ENCODE data around the gene NKIRAS2. TPM values are rescaled to one million over a fixed set of nuclear protein-coding genes. Genes with fewer than 3 reads are reported as not detected.

The NKIRAS2 gene
- total and polyA plus RNA-seq, 4 donors: 24.7 to 79.6 (median 65.8) TPM

GRCh38 chr17:41989702-41990419 lies 30.0 kb upstream of the NKIRAS2 start:
- 93% methylated on average over 5 of the region's 5 CpGs for WGBS (ENCODE audit: insufficient coverage)

GRCh38 chr17:41992576-41992975 lies 27.3 kb upstream of the NKIRAS2 start:
- Histone ChIP-seq H3K4me3 (ENCODE audit: low read depth, low read length) (no peak overlapping the region), H3K9me3 (ENCODE audit: control insufficient read depth, insufficient read depth, low read length) (no peaks in the 10 kb centered on the region), H3K27ac (ENCODE audit: low read depth, low read length) (peak overlapping the region; percentile 61), H3K36me3 (ENCODE audit: control insufficient read depth, insufficient read depth, low read length) (peaks cover 69% of the 10 kb centered on the region), H3K27me3 (ENCODE audit: control insufficient read depth, insufficient read depth, low read length) (no peaks in the 10 kb centered on the region), H3K4me1 (ENCODE audit: control insufficient read depth, insufficient read depth, low read length) (peaks cover 4% of the 10 kb centered on the region)
- 29% methylated on average over 2 of the region's 3 CpGs for WGBS (ENCODE audit: insufficient coverage)
- peak in 2 of 6 donors; percentile 51 to 77 for DNase-seq (ENCODE audit: low read depth in 4 of 6, low spot score in 6 of 6)

More at GRCh38 chr17:41989702-41990419, 30.0 kb upstream of the NKIRAS2 start:
- no peak overlapping the region for H3K27ac ChIP-seq (ENCODE audit: low read depth, low read length)
- H3K9me3 ChIP-seq (ENCODE audit: control insufficient read depth, insufficient read depth, low read length): no peaks in the 10 kb centered on the region
- no peak for DNase-seq (ENCODE audit: low read depth in 4 of 6, low spot score in 6 of 6)
- no peak overlapping the region for H3K4me3 ChIP-seq (ENCODE audit: low read depth, low read length)
- H3K27me3 ChIP-seq (ENCODE audit: control insufficient read depth, insufficient read depth, low read length): no peaks in the 10 kb centered on the region
- H3K36me3 ChIP-seq (ENCODE audit: control insufficient read depth, insufficient read depth, low read length): peaks cover 57% of the 10 kb centered on the region
- H3K4me1 ChIP-seq (ENCODE audit: control insufficient read depth, insufficient read depth, low read length): peaks cover 4% of the 10 kb centered on the region

GRCh38 chr17:41996855-41997164 lies 23.1 kb upstream of the NKIRAS2 start:
- 100% methylated on average over 2 of the region's 2 CpGs for WGBS (ENCODE audit: insufficient coverage)
- Histone ChIP-seq H3K4me3 (ENCODE audit: low read depth, low read length) (no peak overlapping the region), H3K9me3 (ENCODE audit: control insufficient read depth, insufficient read depth, low read length) (no peaks in the 10 kb centered on the region), H3K27me3 (ENCODE audit: control insufficient read depth, insufficient read depth, low read length) (no peaks in the 10 kb centered on the region), H3K27ac (ENCODE audit: low read depth, low read length) (no peak overlapping the region), H3K4me1 (ENCODE audit: control insufficient read depth, insufficient read depth, low read length) (peaks cover under 1% of the 10 kb centered on the region), H3K36me3 (ENCODE audit: control insufficient read depth, insufficient read depth, low read length) (peaks cover 66% of the 10 kb centered on the region)
- DNase-seq (ENCODE audit: low read depth in 4 of 6, low spot score in 6 of 6): no peak

GRCh38 chr17:41998497-41998896 lies 21.4 kb upstream of the NKIRAS2 start:
- DNase-seq (ENCODE audit: low read depth in 4 of 6, low spot score in 6 of 6): no peak
- 0% methylated on average over 1 of the region's 2 CpGs for WGBS (ENCODE audit: insufficient coverage)
- Histone ChIP-seq H3K27me3 (ENCODE audit: control insufficient read depth, insufficient read depth, low read length) (no peaks in the 10 kb centered on the region), H3K36me3 (ENCODE audit: control insufficient read depth, insufficient read depth, low read length) (peaks cover 51% of the 10 kb centered on the region), H3K9me3 (ENCODE audit: control insufficient read depth, insufficient read depth, low read length) (no peaks in the 10 kb centered on the region), H3K4me3 (ENCODE audit: low read depth, low read length) (no peak overlapping the region), H3K27ac (ENCODE audit: low read depth, low read length) (no peak overlapping the region), H3K4me1 (ENCODE audit: control insufficient read depth, insufficient read depth, low read length) (no peaks in the 10 kb centered on the region)

GRCh38 chr17:42000413-42001133 lies 19.3 kb upstream of the NKIRAS2 start:
- Histone ChIP-seq H3K4me1 (ENCODE audit: control insufficient read depth, insufficient read depth, low read length) (peaks cover 5% of the 10 kb centered on the region), H3K27ac (ENCODE audit: low read depth, low read length) (peak overlapping the region; percentile 4)
- WGBS (ENCODE audit: insufficient coverage): 60% methylated on average over 1 of the region's 3 CpGs

GRCh38 chr17:42001729-42002128 lies 18.2 kb upstream of the NKIRAS2 start:
- no peaks in the 10 kb centered on the region for H3K27me3 ChIP-seq (ENCODE audit: control insufficient read depth, insufficient read depth, low read length)
- no peak overlapping the region for H3K4me3 ChIP-seq (ENCODE audit: low read depth, low read length)
- WGBS (ENCODE audit: insufficient coverage): no CpG with 5 or more reads among the region's 2 CpGs
- H3K27ac ChIP-seq (ENCODE audit: low read depth, low read length): peak overlapping the region; percentile 79
- peaks cover 28% of the 10 kb centered on the region for H3K36me3 ChIP-seq (ENCODE audit: control insufficient read depth, insufficient read depth, low read length)
- no peaks in the 10 kb centered on the region for H3K9me3 ChIP-seq (ENCODE audit: control insufficient read depth, insufficient read depth, low read length)
- DNase-seq (ENCODE audit: low read depth in 4 of 6, low spot score in 6 of 6): no peak
- H3K4me1 ChIP-seq (ENCODE audit: control insufficient read depth, insufficient read depth, low read length): peaks cover 11% of the 10 kb centered on the region

More at GRCh38 chr17:42000413-42001133, 19.3 kb upstream of the NKIRAS2 start:
- Histone ChIP-seq H3K9me3 (ENCODE audit: control insufficient read depth, insufficient read depth, low read length) (no peaks in the 10 kb centered on the region), H3K4me3 (ENCODE audit: low read depth, low read length) (no peak overlapping the region), H3K27me3 (ENCODE audit: control insufficient read depth, insufficient read depth, low read length) (no peaks in the 10 kb centered on the region), H3K36me3 (ENCODE audit: control insufficient read depth, insufficient read depth, low read length) (peaks cover 39% of the 10 kb centered on the region)
- peak in 1 of 6 donors; percentile 12 for DNase-seq (ENCODE audit: low read depth in 4 of 6, low spot score in 6 of 6)

GRCh38 chr17:42002175-42002791 lies 17.6 kb upstream of the NKIRAS2 start:
- no peak overlapping the region for H3K4me3 ChIP-seq (ENCODE audit: low read depth, low read length)
- peaks cover 11% of the 10 kb centered on the region for H3K4me1 ChIP-seq (ENCODE audit: control insufficient read depth, insufficient read depth, low read length)
- H3K9me3 ChIP-seq (ENCODE audit: control insufficient read depth, insufficient read depth, low read length): no peaks in the 10 kb centered on the region
- no CpG with 5 or more reads among the region's 7 CpGs for WGBS (ENCODE audit: insufficient coverage)
- peaks cover 23% of the 10 kb centered on the region for H3K36me3 ChIP-seq (ENCODE audit: control insufficient read depth, insufficient read depth, low read length)
- H3K27ac ChIP-seq (ENCODE audit: low read depth, low read length): peak overlapping the region; percentile 79
- DNase-seq (ENCODE audit: low read depth in 4 of 6, low spot score in 6 of 6): no peak
- no peaks in the 10 kb centered on the region for H3K27me3 ChIP-seq (ENCODE audit: control insufficient read depth, insufficient read depth, low read length)

- Histone ChIP-seq H3K9me3 (ENCODE audit: control insufficient read depth, insufficient read depth, low read length) (no peaks in the 10 kb centered on the region), H3K36me3 (ENCODE audit: control insufficient read depth, insufficient read depth, low read length) (peaks cover 17% of the 10 kb centered on the region), H3K4me1 (ENCODE audit: control insufficient read depth, insufficient read depth, low read length) (peaks cover 11% of the 10 kb centered on the region), H3K27me3 (ENCODE audit: control insufficient read depth, insufficient read depth, low read length) (no peaks in the 10 kb centered on the region), H3K4me3 (ENCODE audit: low read depth, low read length) (no peak overlapping the region), H3K27ac (ENCODE audit: low read depth, low read length) (peak overlapping the region; percentile 79)
- peak in 1 of 6 donors; percentile 31 for DNase-seq (ENCODE audit: low read depth in 4 of 6, low spot score in 6 of 6)
- 48% methylated on average over 2 of the region's 3 CpGs for WGBS (ENCODE audit: insufficient coverage)
These were observed 17.0 kb upstream of the NKIRAS2 start for GRCh38 chr17:42002792-42003301.

GRCh38 chr17:42005166-42005565 lies 14.7 kb upstream of the NKIRAS2 start:
- H3K36me3 ChIP-seq (ENCODE audit: control insufficient read depth, insufficient read depth, low read length): peaks cover 5% of the 10 kb centered on the region
- DNase-seq (ENCODE audit: low read depth in 4 of 6, low spot score in 6 of 6): peak in 1 of 6 donors; percentile 22
- peaks cover 14% of the 10 kb centered on the region for H3K4me1 ChIP-seq (ENCODE audit: control insufficient read depth, insufficient read depth, low read length)
- no peak overlapping the region for H3K4me3 ChIP-seq (ENCODE audit: low read depth, low read length)
- H3K27me3 ChIP-seq (ENCODE audit: control insufficient read depth, insufficient read depth, low read length): no peaks in the 10 kb centered on the region
- no CpG with 5 or more reads among the region's 1 CpG for WGBS (ENCODE audit: insufficient coverage)
- no peaks in the 10 kb centered on the region for H3K9me3 ChIP-seq (ENCODE audit: control insufficient read depth, insufficient read depth, low read length)
- peak overlapping the region; percentile 64 for H3K27ac ChIP-seq (ENCODE audit: low read depth, low read length)
